Mammary epithelial cell (primary cell): ENCODE results near the gene ATP8B4.

Source experiments
- CTCF ChIP-seq, 2 donors: IDR thresholded peaks in 1 of 2; conservative IDR thresholded peaks in 1 of 2; 2 replicates each; pipeline ENCODE4 v1.5.1; 2011 to 2012; ENCODE audit warnings: inconsistent platforms in 2 of 2, low read length in 2 of 2, mild to moderate bottlenecking in 2 of 2, control low read depth in 1 of 2, low read depth in 1 of 2; ENCODE audit not compliant: insufficient read depth in 1 of 2; ENCODE audit errors: extremely low read depth in 1 of 2
- EZH2 ChIP-seq: IDR thresholded peaks from 2 replicates; pipeline ENCODE4 v1.6.1; 2012; ENCODE audit warnings: low read length, inconsistent platforms, borderline replicate concordance

GRCh38 chr15:49815950-49816349, 303.1 kb downstream of the ATP8B4 start:
- TF ChIP-seq CTCF (conservative IDR thresholded peaks at IDR 0.05 in 1 of 2, IDR thresholded peaks at IDR 0.05 in 1 of 2; ENCODE audit: extremely low read depth in 1 of 2, insufficient read depth in 1 of 2, low read depth in 1 of 2, low read length in 2 of 2), result no peak
- no peak for TF ChIP-seq EZH2
